ENCODE results near the gene BLOC1S5.

DNA sequence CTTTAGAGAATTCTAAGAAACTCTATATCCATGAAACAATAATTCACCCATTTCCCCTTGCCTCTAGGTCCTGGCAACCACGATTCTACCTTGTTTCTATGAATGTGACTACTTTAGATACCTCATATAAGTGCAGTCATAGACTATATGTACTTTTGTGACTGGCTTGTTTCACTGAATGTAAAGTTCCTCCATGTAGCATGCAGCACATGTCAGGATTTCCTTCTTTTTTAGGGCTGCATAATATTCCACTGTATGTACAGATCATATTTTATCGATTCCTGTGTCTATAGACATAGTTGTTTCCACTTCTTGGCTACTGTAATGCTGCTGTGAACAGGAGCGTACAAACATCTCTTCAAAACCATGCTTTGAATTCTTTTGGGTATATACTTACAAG, 26.5 kb upstream of the BLOC1S5 start:
- TF ChIP-seq POLR2AphosphoS5 (IDR thresholded peaks at IDR 0.05; ENCODE audit: low read depth, low read length) = no peak
- TF ChIP-seq, protein P1, sequence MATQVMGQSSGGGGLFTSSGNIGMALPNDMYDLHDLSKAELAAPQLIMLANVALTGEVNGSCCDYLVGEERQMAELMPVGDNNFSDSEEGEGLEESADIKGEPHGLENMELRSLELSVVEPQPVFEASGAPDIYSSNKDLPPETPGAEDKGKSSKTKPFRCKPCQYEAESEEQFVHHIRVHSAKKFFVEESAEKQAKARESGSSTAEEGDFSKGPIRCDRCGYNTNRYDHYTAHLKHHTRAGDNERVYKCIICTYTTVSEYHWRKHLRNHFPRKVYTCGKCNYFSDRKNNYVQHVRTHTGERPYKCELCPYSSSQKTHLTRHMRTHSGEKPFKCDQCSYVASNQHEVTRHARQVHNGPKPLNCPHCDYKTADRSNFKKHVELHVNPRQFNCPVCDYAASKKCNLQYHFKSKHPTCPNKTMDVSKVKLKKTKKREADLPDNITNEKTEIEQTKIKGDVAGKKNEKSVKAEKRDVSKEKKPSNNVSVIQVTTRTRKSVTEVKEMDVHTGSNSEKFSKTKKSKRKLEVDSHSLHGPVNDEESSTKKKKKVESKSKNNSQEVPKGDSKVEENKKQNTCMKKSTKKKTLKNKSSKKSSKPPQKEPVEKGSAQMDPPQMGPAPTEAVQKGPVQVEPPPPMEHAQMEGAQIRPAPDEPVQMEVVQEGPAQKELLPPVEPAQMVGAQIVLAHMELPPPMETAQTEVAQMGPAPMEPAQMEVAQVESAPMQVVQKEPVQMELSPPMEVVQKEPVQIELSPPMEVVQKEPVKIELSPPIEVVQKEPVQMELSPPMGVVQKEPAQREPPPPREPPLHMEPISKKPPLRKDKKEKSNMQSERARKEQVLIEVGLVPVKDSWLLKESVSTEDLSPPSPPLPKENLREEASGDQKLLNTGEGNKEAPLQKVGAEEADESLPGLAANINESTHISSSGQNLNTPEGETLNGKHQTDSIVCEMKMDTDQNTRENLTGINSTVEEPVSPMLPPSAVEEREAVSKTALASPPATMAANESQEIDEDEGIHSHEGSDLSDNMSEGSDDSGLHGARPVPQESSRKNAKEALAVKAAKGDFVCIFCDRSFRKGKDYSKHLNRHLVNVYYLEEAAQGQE (IDR thresholded peaks at IDR 0.05; ENCODE audit: insufficient read depth in 1 of 2, low read depth in 2 of 2, low read length in 2 of 2) = no peak

Data from PFSK-1 (cell line).